Bronchial smooth muscle cell (primary cell): Measurements from ENCODE around the gene LIPG. TPM values are rescaled to one million over a fixed set of nuclear protein-coding genes. Genes with fewer than 3 reads are reported as not detected.

ENCODE experiments used
- total RNA-seq: library from RNA; depleted of rRNA; stranded (reverse); fragments of >200 nt; gene quantifications from 2 replicates; pipeline ENCODE4 v1.2.1, GENCODE V29; 2014

The LIPG gene
- 0.17 and 0.63 TPM in 2 replicates for total RNA-seq

DNA sequence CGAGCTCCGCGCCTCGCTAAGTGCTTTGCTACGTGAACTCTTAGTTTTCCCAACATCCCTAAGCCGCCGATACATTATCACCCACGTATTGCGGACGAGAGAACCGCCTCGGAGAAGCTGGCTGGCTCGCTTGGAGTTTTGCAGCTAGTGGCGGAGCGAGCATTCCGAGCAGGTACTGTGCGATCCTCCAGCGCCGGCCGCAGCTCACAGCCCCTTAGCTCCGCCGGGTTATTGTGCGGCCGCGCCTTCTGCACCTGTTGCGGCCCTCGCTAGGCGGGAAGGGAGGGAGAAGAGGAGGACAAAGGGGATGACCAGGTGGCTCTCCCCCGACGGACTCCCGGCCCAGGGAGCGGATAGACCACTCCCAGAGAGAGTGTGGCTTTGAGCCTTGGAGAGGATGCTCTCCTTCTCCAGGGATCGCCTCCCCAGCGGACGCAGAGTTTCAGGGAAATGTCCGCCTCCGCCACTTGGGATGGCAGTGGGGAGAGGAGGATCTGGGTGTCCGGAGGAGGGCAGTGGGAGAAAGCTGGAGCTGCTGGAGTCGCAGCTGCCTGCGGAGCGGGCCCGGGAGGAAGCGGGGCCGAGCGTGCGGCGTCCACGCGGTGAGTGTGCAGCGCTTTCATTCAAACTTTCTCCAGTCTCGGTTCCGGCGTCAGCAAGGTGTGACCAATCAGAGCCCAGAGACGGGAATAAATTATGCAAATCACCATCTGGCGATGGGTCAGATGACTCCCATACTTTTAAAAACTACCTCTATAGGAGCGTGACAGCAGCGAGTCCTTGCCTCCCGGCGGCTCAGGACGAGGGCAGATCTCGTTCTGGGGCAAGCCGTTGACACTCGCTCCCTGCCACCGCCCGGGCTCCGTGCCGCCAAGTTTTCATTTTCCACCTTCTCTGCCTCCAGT is at the start of gene LIPG:
TSS of gene LIPG (plus strand) at position 769 of the 905 bp plus-strand sequence. CDS start 252 bp downstream, outside the sequence.

Other genes starting within 250 kb of the LIPG start
- gene DYM, start 101.4 kb upstream of the LIPG start, total RNA-seq: 24.1 and 29.8 TPM in 2 replicates
- 5.0 and 6.1 TPM in 2 replicates for gene C18orf32, start 74.8 kb upstream of the LIPG start, total RNA-seq
- 2,203 and 3,508 TPM in 2 replicates for gene RPL17, start 69.6 kb upstream of the LIPG start, total RNA-seq